HT1080 (cell line): Measurements from ENCODE around the gene ANKRD55. TPM values are rescaled to one million over a fixed set of nuclear protein-coding genes. Genes with fewer than 3 reads are reported as not detected.
A peak's percentile ranks its signal among the peaks of the same experiment; 100 is the strongest.
"Not testable (repeated sequence)": the region's sequence is repeated elsewhere in the genome, so short reads cannot be mapped to it uniquely, and the experiment has no call there.

Source experiments
- DNase-seq: peaks from one replicate; pipeline ENCODE4 v3.0.0-alpha.2; 2015; ENCODE audit warnings: low read depth
- total RNA-seq: library from RNA; depleted of rRNA; stranded (reverse); fragments of >200 nt; shearing (Covaris generic); gene quantifications from 2 replicates; pipeline ENCODE4 v1.2.3, GENCODE V29; 2014

The ANKRD55 gene
- total RNA-seq, 1 experiment from 2014 or later: not detected

DNA sequence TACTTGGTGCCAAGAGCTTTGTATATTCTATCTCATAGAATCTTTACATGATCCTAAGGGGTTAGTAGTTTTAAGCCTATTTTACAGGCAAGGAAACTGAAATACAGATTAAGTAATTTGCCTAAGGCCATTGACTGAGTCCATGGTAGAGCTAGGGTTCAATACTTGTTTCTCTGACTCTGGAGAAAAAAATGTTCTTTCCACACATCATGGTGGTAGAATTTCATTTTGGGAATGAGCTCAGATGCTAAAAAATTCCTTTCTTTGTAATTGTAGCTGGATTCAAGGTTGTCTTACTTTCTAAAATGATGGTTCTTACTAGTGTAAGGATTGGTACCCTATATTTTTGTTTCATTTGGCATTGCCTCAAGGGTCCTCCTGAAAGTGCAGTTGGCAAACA lies 86.0 kb downstream of the ANKRD55 start:
- no peak for DNase-seq

DNA sequence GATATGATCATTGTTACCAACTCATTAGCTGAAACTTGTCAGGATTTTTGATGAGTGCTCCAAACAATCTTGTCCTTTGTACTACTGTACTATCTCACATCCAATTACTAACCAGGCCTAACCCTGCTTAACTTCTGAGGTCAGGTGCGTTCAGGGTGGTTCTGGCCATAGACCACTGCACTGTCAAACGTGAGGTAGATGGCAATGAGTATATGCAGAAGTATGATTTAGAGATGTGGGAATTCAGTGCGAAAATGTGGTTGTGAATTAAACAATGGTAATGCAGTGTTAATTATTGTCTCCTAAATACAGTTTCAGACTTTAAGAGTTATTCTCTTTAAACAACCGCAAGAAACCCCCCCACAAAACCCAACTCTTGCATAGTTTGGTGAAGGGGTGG lies 86.5 kb downstream of the ANKRD55 start:
- DNase-seq: no peak

DNA sequence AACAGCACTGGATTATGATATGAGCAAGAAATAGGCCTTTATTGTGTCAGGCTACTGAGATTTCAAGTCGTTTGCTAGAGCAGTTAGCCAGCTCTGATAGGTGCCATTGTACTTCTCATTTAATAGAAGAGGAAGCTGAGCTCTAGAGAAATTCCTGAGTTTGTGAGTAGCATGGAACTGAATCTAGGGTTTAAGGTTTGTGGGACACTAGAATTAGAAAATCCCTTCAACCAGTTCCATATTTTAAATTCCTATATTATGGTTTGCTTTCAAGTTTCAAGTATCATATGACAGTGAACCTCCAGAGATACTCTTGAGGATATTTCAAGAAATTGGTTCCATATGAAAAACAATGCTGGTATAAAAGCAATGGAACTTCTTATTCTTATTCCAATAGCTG lies 87.6 kb downstream of the ANKRD55 start:
- no peak for DNase-seq

DNA sequence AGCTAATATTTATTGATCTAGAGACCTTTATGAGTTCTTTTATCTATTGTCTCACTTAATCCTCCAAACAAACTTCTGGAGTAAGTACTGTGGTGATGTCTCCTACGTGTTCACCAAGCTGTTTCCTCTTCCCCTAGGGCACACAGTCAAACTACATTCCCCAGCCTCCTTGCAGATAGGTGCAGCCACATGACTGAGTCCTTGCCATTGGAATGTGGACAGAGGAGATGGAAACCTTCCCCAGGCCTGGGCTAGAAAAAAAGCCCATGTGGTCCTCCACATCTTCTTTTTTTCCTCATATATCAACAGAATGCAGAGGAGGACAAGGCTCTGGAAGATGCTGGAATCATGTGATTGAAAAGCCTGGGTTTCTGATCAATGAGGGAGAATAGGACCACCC lies 88.0 kb downstream of the ANKRD55 start:
- DNase-seq: no peak

DNA sequence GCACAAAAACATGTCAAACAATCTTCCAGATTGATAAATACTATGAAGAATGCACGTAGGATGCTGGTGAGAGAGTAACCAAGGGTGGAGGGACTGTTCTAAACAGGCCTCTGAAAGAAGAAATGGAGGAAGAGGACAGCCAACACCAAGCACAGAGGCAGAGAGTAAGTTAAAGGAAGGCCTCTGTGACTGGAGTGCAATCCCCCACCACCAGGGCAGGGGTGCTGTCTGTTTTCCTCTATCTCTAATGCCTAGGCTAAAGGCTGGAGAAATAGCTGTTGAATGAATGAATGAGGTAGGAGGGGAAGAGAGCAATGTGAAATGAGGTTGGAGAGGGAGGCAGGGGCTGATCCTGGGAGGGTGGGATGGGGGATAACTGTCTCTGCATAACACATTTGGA lies 88.9 kb downstream of the ANKRD55 start:
- no peak for DNase-seq

DNA sequence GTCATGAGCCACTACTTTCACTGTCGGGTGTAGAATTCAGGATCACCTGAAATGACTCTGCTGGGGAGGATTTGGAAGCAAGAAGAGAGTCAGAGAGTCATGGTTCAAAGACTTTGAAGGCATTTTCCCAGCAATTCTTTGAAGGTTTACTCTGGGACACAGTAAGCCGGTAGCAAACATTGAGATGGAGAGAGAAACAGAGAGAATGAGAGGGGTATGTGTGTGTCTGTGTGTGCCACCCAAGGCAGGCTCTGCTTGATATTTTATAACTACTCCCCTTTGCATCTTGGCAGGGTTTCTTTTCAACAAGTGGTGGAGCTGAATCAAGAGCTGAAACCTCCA lies 89.8 kb downstream of the ANKRD55 start:
- no peak for DNase-seq

DNA sequence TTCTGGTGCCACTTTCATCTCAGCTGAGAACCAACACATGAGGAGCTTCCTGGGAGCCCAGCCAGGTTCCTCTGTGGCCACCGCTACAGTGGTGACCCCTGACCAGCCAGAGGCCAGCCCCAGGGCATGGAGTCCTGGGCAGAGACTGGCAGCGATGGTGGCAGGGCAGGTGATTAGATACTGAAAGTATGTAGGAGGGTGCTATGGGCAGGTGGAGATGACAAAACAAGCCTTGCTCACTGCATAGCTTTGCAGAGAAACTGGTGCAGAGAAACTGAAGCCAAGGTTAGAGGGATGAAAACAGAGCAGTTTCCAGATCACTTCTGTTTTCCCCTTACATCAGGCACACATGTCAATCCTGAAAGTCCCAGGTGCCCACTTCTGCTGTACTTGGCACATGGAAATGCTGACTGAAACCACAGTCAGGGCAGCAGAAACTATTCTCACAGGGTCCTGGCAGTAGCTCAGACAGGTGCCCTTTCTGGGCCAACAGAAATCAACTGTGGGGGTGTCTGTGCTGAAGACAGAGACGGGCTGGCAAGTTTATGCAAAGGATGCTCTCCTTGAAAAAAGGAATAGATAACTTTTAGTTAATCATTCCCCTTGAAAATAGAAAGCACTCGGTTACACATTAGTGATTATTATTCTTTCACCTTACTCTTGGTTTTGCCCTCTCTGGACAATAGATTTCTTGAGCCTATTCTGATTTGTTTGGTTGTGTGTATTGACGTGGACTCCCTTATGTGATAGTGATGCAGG lies 90.3 kb downstream of the ANKRD55 start:
- DNase-seq: no peak

DNA sequence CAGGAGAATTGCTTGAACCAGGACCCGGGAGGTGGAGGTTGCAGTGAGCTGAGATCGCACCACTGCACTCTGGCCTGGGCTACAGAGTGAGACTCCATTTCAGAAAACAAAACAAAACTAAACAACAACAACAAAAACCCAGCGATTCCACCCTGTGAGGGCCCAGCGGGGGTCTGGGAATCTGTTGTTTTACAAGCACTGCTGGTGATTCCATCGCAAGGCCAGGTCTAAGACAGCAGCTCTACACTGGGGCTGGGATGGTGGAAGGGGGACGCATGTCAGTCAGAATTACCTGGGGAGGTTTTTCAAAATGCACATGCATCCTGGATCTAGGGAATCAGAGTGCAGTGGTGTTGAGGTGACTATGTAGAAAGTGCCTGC lies 90.9 kb downstream of the ANKRD55 start:
- DNase-seq: no peak

DNA sequence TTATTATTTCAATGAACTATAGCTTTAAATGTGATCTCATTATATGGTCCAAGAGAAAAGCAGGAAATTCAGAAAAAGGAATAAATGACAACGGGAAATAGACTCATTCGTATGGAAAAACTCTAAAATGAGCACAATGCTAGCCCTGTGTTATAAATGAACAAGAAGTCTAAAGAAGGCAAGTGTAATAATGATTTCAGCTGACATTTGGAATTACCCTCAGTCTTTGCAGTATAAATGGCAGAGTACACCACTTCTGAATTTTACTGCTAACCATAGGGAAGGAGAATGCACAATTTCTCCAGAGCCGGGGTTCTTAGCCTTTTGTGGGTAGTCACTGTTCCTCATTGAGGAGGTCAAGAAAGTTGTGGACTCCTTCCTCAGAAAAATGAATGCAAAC lies 93.1 kb downstream of the ANKRD55 start:
- no peak for DNase-seq

DNA sequence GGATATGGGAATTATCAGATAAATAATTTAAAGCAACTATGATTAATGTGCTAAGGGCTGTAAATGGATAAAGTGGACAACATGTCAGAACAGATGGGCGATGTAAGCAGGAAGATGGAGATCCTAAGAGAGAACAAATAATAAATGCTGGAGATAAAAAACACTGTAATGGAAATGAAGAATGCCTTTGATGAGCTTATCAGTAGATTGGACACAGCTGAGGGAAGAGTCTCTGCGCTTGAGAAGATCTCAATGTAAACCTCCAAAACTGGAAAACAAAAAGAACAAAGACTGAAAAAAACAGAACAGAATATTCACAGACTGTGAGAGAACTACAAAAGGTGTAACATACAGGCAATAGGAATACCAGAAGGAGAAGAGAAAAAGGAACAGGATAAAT lies 102.5 kb downstream of the ANKRD55 start:
- no peak for DNase-seq

DNA sequence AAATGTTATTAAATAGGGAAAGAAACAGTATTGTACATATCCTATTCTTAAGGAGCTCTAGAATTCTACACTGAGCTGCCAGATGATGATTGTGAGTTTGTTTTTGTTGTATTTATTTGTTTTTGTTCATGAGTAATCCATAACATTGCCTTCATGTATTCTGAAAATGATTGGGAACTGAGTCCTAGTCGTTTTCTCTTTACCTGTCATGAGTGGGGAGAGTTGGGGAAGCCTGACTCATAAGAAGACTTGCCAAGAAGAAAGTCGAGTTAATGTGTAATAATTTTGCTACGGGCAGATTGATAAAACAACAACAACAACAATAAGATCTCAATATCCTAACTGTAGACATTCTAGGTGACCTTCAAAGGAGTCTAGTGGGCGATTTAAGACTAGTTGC lies 103.8 kb downstream of the ANKRD55 start:
- no peak for DNase-seq

DNA sequence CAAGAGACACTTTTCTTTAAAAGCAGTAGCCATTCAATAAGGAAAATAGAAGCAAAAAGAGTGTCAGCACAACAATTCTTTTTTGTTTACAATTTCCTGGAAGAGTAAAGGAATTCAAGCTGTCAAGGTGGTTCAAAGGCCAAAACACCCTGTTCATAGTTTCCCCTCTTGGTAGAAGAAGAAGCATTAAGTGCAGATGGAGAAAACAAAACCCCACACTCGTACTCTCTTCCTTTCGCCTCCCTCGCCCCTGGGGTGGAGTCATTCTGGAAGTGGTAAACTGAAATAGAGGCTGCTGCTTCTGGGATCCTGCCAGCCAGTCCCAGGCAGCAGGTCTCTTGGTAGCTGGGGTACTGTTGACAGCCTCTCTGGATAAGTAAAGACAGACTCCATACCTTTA lies 105.0 kb downstream of the ANKRD55 start:
- DNase-seq: no peak

DNA sequence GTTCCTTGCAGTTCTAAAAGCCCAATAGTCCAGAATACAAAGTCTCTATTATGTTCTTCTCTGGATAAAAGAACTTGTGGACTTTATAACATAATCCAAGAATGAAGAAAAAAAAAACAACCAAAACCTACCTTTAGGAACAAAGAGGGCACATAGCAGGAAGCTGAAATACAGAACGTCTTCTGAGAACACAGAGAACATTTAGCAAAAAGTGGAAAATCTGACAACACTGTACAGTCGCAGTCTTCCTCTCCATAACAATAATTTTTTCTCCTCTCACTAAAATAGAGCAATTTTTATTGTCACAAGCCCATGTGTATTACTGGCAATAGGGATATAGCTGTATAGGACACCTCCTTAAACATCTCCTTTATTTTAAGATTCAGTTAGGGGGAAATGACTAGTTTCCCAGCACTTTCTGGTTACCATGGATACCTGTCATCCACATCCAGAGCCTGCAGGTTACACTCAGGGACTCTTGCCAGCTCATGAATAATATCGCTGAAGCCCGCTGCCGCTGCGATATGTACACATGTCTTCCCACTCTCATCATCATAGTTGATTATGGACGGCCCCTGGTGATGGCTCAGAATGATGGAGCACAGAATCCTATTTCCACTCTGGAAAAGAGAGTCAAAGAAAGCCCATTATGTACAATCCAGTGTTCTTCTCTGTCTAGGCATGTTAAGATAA lies 106.5 kb downstream of the ANKRD55 start:
- DNase-seq: peak; percentile 65

DNA sequence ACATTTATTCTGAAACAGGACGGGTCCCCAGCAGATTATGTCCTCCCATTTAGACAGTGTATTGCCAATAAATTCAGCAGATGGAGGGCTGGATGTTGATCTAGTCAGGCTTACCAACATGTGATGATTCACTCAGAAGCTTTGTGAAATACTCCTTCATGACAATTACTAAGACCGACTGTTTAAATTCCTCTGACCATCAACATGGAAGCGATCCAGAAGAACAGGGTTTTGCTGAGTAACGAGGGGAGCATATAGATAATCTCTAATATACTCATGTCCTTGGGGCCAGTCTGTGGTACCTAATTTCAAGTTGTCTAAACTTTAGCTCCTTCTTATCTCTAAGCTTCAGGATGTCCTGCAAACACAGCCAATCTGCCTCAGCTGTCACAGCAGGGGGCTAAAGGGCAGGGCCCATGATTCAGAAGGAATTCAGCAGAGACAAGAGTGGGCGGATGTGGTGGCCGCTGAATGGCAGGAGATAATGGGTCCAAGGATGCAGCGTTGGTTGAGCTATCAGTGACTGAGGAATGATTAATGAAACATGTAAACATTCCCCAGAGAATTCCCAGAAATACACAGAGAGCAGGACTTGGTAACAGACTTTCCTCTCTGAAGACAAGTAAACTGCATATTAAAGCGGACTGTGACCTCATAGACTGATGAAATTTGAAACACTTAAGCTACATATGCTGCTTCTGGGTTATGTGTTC lies 109.4 kb downstream of the ANKRD55 start:
- peak; percentile 100 for DNase-seq

DNA sequence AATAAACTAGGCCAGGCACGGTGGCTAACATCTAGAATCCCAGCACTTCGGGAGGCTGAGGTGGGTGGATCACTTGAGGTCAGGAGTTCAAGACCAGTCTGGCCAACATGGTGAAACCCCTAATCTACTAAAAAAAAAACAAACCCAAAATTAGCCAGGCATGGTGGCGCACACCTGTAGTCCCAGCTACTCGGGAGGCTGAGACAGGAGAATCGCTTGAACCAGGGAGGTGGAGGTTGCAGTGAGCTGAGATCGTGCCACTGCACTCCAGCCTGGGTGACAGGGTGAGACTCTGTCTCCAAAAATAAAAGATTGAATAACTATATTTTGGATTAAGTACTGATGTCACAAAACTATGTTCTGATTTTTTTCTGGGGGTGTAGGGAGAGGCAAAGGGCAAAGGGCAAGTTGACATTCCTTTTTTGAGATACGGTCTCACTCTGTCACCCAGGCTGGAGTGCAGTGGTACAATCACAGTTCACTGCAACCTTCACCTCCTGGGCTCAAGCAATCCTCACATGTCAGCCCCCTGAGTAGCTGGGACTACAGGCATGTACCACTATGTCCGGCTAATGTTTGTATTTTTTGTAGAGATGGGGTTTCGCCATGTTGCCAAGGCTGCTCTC lies 110.7 kb downstream of the ANKRD55 start:
- not testable (repeated sequence) for DNase-seq

DNA sequence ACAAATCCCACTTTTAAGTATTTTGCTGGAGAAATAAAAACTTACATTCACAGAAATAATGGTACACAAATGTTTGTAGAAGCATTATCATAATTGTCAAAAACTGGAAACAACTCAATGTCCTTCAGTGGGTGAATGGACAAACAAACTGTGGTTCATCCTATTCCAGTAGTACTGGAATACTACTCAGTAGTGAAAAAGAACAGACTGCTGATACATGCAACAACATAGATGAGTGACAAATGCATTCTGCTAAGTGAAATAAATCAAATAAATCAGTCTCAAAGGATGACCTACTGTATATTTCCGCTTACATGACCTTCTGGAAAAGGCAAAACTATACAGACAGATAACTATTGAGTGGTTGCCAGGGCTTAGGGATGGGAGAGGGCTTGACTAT lies 114.1 kb downstream of the ANKRD55 start:
- no peak for DNase-seq

DNA sequence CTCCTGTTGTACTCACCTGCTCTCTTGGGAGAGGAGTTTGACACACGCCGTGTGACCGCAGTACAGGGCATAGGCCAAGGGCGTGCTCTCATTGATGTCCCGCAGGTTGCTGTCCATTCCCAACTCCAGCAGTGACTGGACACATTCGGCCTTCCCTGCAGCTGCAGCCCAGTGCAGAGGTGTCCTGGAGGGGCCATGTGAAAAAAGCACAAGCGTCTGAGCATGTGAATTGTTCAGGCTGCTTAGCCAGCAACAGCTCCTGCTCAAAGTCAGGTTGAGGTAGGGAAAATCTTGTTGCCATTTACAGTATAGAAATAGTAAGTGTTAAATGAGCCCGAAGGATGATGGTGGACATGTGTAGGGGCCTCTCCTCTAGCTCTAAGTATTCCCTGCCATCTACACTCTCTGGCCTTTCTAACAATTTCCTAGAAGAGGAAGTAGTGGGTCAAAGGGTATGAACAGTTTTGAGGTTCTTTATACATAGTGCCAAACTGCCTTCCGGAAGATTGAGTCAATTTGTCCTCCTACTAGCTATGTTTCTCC lies 116.5 kb downstream of the ANKRD55 start:
- DNase-seq: no peak

DNA sequence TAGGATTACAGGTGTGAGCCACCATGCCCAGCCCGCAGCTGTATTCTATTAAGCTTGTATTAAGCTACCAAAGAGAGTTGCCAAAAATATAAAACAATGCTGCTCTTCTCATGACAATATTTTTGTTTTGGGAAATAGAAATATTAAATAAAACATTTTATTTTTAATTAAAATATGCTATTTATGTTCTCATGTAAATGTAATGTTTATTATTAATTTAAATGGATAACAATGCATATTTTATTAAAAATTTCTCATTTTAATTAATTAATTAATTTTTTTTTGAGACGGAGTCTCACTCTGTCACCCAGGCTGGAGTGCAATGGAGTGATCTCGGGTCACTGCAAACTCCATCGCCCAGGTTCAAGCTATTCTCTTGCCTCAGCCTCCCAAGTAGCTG lies 117.5 kb downstream of the ANKRD55 start:
- no peak for DNase-seq

DNA sequence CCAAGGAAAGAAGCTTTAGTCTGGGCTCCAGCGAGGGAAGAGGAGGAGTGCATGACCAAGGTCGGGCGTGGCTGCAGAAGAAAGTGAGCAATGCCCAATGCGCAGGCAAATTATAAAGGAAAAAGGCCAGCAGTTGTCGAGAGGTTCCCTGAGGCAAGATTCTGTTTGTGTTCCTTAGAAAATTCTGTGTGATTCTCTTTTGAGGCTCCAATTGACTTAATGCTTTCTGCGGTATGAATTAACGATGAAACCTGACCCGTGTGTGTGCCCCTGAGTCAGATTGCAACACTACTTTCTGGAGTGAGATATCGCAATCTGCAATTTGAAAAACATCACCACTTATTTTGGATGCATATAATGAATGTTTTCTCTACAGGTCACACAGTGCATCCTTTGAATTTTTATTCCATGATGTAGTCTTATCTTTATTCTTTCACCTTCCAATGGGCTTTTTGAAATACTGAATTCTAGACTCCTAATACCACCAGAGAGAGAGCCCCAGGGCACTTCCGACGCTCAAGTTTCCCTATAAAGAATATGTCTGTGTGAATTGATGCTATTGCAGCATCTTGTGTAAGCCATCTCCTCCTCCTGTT lies 120.5 kb downstream of the ANKRD55 start:
- no peak for DNase-seq

DNA sequence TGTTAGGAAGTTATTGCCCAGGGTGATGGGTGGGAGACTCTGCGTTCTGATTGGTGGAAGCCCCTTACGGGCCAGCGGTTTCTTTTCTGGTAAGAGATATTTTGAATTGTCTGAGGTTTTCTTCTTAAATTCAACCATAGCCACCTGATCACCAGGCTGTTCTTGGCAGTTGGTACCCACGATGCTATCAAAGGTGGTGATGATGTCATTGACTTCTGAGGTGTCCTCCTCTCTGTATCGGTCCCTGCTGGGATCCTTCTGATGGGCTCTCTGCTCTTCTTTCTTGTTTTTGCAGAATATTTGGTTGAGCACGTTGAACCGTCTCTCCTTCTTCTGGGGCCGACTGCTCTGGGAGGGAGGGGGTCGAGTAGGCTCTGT lies 121.7 kb downstream of the ANKRD55 start:
- DNase-seq: no peak

DNA sequence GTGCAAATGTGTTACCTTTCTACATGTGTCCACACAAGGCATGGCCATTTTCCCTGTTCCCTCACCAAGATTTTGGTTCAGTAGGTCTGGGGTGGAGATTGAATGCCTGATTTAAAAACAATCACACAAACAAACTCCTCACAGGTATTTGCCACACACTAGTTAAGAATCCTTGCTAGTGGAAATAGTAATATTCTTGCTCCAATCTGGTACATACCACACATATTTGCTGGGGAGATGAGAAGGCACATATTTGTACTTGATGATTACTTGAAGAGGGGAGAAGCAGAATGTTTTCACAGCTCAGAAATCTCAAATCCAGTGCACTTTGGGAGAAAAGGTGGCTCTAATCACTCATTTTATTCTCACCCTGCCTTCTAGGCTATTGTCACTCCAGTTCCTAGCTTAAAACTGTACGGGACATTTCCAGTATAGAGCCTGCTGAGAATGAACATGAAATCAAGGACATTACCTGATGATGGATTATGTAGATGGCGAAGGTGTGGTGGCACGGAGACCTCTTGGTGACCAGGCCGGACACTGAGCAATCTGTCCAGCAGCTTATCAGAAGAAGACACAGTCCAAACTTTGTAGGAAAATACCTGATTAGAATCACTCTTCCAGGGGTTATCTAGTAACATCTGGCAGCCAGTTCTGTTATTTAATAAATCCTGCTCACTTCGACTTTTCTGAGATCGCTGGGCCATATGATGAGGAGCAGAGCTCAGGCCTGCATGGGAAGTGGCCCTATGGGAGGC lies 122.3 kb downstream of the ANKRD55 start:
- no peak for DNase-seq
